Neural cell (in vitro differentiated cells): Measurements from ENCODE around the gene RPS6KA2.

Experiments used
- CTCF ChIP-seq: fragments of 450-650 bp; IDR thresholded peaks from 2 replicates; pipeline ENCODE4 v1.5.1; 2014; ENCODE audit warnings: antibody characterized with exemption, mild to moderate bottlenecking, moderate library complexity; ENCODE audit not compliant: poor library complexity, severe bottlenecking
- EP300 ChIP-seq: fragments of 450-650 bp; conservative IDR thresholded peaks from 2 replicates; pipeline ENCODE4 v1.6.1; 2014; ENCODE audit warnings: antibody characterized with exemption, mild to moderate bottlenecking, moderate library complexity; ENCODE audit not compliant: poor library complexity, severe bottlenecking
- EZH2 ChIP-seq: fragments of 200-600, 300-800 bp; shearing (Covaris generic), sonication (generic); IDR thresholded peaks from 2 replicates; pipeline ENCODE4 v1.6.1; 2014; ENCODE audit warnings: antibody characterized with exemption, low read length, borderline replicate concordance, mild to moderate bottlenecking; ENCODE audit not compliant: insufficient read depth, poor library complexity, severe bottlenecking
- MXI1 ChIP-seq: fragments of 450-650 bp; conservative IDR thresholded peaks from 2 replicates; pipeline ENCODE4 v1.6.1; 2014; ENCODE audit warnings: antibody characterized with exemption, mild to moderate bottlenecking; ENCODE audit not compliant: poor library complexity, severe bottlenecking
- POLR2AphosphoS5 ChIP-seq: IDR thresholded peaks from 2 replicates; pipeline ENCODE4 v1.6.1; 2012
- REST ChIP-seq: IDR thresholded peaks from 2 replicates; pipeline ENCODE4 v1.6.1; 2012; ENCODE audit warnings: borderline replicate concordance
- SMC3 ChIP-seq: fragments of 450-650 bp; conservative IDR thresholded peaks from 2 replicates; pipeline ENCODE4 v1.6.1; 2014; ENCODE audit warnings: antibody characterized with exemption, mild to moderate bottlenecking, moderate library complexity; ENCODE audit not compliant: poor library complexity
- TAF1 ChIP-seq: IDR thresholded peaks from 2 replicates; pipeline ENCODE4 v1.6.1; 2012; ENCODE audit warnings: low read depth

- TF ChIP-seq CTCF = no peak
- TF ChIP-seq REST = peak; percentile 79
- TF ChIP-seq SMC3 = no peak
- no peak for TF ChIP-seq POLR2AphosphoS5
- no peak for TF ChIP-seq EZH2
- TF ChIP-seq TAF1 = no peak
- TF ChIP-seq EP300 = no peak
- TF ChIP-seq MXI1 = no peak
Observed at GRCh38 chr6:166553563-166554271, 73.3 kb downstream of the RPS6KA2 start.
